HG02588 (cell line): ENCODE results near the gene IFNG-AS1.

Experiments
- ATAC-seq: cut with Tn5 transposase; IDR thresholded peaks from one replicate; pipeline ENCODE4 v1.9.1; 2021; ENCODE audit warnings: mild to moderate bottlenecking, moderate library complexity; ENCODE audit not compliant: unreplicated experiment

The IFNG-AS1 gene

GRCh38 chr12:67989184-67989920, at the start of gene IFNG-AS1:
Gene IFNG-AS1, plus strand, starts transcription at chr12:67989447.
- peak; percentile 46 for ATAC-seq

- ATAC-seq, result no peak
Observed at GRCh38 chr12:67939611-67940010, 49.6 kb upstream of the IFNG-AS1 start.

GRCh38 chr12:67940780-67941243, 48.4 kb upstream of the IFNG-AS1 start:
- no peak for ATAC-seq

- ATAC-seq, result no peak
Observed at GRCh38 chr12:67942724-67943123, 46.5 kb upstream of the IFNG-AS1 start.

GRCh38 chr12:67943141-67943892, 45.9 kb upstream of the IFNG-AS1 start:
- ATAC-seq, result peak; percentile 85

- no peak for ATAC-seq
Observed at GRCh38 chr12:67944093-67944492, 45.2 kb upstream of the IFNG-AS1 start.

GRCh38 chr12:67952787-67953186, 36.5 kb upstream of the IFNG-AS1 start:
- ATAC-seq, result peak; percentile 72

- no peak for ATAC-seq
Observed at GRCh38 chr12:67957383-67957782, 31.9 kb upstream of the IFNG-AS1 start.

GRCh38 chr12:67958187-67958586, 31.1 kb upstream of the IFNG-AS1 start:
- ATAC-seq, result no peak

- ATAC-seq, result no peak
Observed at GRCh38 chr12:67964456-67964855, 24.8 kb upstream of the IFNG-AS1 start.

GRCh38 chr12:67966560-67966959, 22.7 kb upstream of the IFNG-AS1 start:
- ATAC-seq, result peak; percentile 82

- no peak for ATAC-seq
Observed at GRCh38 chr12:67968321-67968720, 20.9 kb upstream of the IFNG-AS1 start.

- no peak for ATAC-seq
Observed at GRCh38 chr12:67968725-67969124, 20.5 kb upstream of the IFNG-AS1 start.

GRCh38 chr12:67969134-67969802, 20.0 kb upstream of the IFNG-AS1 start:
- no peak for ATAC-seq

GRCh38 chr12:67977668-67978067, 11.6 kb upstream of the IFNG-AS1 start:
- no peak for ATAC-seq

GRCh38 chr12:67980391-67980790, 8.9 kb upstream of the IFNG-AS1 start:
- ATAC-seq, result no peak

- no peak for ATAC-seq
Observed at GRCh38 chr12:67981287-67982162, 7.7 kb upstream of the IFNG-AS1 start.

- no peak for ATAC-seq
Observed at GRCh38 chr12:67982164-67982563, 7.1 kb upstream of the IFNG-AS1 start.

- ATAC-seq, result no peak
Observed at GRCh38 chr12:67986632-67987031, 2.6 kb upstream of the IFNG-AS1 start.

- peak; percentile 82 for ATAC-seq
Observed at GRCh38 chr12:67988601-67989021, 636 bp upstream of the IFNG-AS1 start.

GRCh38 chr12:67991158-67991557, 1.9 kb downstream of the IFNG-AS1 start:
- peak; percentile 60 for ATAC-seq
